Adrenal gland (tissue), 5 donors: ENCODE measurements around the gene CAMSAP1.

Source experiments
- CTCF ChIP-seq, 6 experiments: fragments of 450-650 bp in 4 of 6; fragments of 200-600 bp in 2 of 6; sonication (generic) in 1 of 6; IDR thresholded peaks; 1 replicate in 5 of 6; 2 replicates in 1 of 6; pipeline versions ENCODE4 v1.5.1 to v1.8.0; 2016 to 2021; ENCODE audit warnings: antibody characterized with exemption in 6 of 6, mild to moderate bottlenecking in 2 of 6, moderate library complexity in 1 of 6
- POLR2A ChIP-seq, 2 donors: fragments of 450-650 bp; IDR thresholded peaks; one replicate each; pipeline ENCODE4 v1.6.1; 2017; ENCODE audit warnings: antibody characterized with exemption in 2 of 2, mild to moderate bottlenecking in 2 of 2, moderate library complexity in 1 of 2
- donor health status: DM: no; HTN: no; CAD: no.

GRCh38 chr9:135889564-135890189, 17.7 kb downstream of the CAMSAP1 start:
- TF ChIP-seq POLR2A (IDR thresholded peaks at IDR 0.05) (no peak), CTCF (IDR thresholded peaks at IDR 0.05) (no peak)
